ENCODE results near the gene TRMT5.

TRMT5 gene, protein sequence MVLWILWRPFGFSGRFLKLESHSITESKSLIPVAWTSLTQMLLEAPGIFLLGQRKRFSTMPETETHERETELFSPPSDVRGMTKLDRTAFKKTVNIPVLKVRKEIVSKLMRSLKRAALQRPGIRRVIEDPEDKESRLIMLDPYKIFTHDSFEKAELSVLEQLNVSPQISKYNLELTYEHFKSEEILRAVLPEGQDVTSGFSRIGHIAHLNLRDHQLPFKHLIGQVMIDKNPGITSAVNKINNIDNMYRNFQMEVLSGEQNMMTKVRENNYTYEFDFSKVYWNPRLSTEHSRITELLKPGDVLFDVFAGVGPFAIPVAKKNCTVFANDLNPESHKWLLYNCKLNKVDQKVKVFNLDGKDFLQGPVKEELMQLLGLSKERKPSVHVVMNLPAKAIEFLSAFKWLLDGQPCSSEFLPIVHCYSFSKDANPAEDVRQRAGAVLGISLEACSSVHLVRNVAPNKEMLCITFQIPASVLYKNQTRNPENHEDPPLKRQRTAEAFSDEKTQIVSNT

DNA sequence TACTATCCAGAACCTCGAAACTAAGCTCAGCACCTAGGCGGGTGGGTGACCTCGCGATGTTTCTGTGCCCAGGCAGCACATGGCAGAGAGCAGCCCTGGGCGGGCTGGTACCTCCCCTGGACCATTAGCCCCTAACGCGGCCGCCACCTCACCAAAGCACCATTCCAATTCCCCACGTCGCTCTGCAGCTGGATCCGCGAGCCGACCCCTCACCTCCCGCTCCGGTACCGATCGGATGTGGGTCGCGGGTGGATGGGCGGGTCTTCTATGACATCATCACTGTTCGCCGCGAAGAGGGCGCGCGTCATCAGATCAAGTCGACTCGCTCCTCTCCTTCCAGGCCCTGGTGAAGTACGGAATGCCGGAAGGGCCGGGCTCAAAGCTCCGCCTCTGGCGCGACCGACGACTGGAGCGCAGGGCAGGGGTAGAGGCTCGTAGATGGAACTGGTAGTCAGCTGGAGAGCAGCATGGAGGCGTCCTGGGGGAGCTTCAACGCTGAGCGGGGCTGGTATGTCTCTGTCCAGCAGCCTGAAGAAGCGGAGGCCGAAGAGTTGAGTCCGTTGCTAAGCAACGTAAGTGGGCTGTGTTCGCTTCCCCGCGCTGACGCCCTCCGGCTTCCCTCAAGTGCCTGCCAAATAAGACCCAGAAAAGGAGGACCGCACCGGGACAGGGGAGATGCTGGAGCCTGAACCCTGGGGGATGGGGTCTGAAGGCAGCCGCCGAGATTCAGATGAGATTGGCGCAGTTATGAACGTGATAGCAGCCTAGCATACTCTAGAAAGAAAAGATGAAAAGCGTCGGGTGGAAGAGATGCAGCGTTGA is at the start of gene TRMT5, which contains the start of gene SLC38A6:
Gene TRMT5, minus strand, starts transcription at position 269 of the 822 bp plus-strand sequence. Its CDS starts 106 bp downstream, at position 163.
Gene SLC38A6, plus strand, starts transcription at position 435 of the 822 bp plus-strand sequence. Its CDS starts 33 bp downstream, at position 468.
- peak; percentile 94 for DNase-seq

DNA sequence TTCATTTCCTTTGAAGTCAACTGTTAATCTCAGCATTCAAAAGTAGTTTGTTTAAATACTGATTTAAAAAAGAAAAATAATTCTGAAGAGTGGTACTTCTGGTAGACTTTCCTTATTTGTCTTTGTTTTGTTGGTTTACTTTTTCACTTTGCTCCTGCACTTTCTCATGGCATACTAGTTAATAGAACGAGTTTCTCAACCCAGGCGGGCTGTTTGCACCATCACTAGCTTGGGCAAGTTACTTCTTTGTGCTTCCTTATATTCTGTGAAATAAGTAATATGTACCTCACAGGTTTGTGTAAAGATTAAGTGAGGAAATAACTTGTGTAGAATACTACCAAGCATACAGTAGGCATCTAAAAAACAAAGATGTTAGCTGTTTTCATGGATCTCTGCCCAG is 45.6 kb upstream of the TRMT5 start:
- DNase-seq: no peak

DNA sequence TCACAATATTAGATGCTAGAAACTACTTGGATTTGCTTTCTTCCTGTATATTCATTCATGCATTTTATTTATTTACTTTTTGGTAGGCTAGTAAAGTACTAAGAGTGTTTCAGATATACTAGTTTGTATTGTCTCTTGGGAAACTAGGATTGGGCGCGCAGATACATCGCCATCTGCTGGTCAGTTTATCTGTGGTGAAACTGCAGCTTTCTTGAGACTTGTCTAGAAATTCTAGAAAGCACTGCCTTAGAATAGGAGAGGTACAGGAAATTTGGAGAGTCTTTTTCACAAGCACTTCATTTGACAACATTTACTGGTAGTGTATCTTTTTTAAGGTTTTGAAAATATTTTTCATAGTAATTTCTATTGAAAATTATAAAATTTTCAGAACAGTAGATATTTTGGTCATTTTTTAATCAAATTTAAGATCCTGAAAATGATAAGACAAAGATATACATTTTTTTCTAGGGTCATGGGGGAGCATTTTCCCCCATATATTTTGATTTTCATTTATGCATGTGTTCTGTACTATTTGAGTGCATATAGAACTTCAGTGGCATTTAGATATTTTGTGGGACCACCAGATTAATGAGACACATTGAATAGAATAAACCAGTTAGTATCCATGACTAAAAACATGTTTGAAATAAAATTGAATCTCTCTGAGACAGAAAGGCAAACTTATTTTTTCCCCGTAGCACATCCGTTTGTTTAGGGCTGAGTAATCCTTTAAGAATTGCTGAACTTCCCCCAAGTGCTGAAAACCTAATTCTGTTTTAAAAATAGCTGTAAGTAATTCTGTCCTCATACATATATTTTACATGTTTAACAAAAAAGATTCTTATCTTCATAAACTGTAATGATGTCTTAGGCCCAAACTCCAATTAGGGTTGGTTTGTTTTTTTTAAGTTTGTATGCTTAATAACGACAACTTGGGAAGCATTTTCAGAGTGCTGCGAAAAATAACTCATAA is 44.7 kb upstream of the TRMT5 start:
- DNase-seq: peak; percentile 75

GRCh38 chr14:61019537-61019936 is 38.7 kb upstream of the TRMT5 start:
- DNase-seq: no peak

GRCh38 chr14:61003571-61003970 is 22.7 kb upstream of the TRMT5 start:
- DNase-seq: no peak

DNA sequence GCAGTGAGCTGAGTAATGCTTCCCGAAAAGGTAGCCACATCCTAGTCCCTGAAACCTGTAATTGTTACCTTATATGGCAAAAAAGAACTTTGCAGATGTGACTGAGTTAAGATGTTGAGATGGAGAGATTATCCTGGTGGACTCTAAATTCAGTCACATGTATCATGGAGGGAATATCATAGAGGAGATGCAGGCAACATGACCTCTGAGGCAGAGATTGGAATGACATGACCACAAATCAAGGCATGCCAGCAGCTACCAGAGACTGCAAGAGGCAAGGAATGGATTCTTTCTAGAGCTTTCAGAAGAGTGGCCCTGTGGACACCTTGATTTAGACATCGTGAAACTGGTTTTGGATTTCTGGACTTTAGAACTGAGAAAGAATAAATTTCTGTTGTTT is 18.7 kb upstream of the TRMT5 start:
- DNase-seq: no peak

- no peak for DNase-seq
Observed at GRCh38 chr14:60998617-60999016, 17.7 kb upstream of the TRMT5 start.

GRCh38 chr14:60989599-60989998 is 8.7 kb upstream of the TRMT5 start:
- peak; percentile 93 for DNase-seq

- no peak for DNase-seq
Observed at GRCh38 chr14:60986500-60986899, 5.6 kb upstream of the TRMT5 start.

- DNase-seq: no peak
Observed at GRCh38 chr14:60984196-60984595, 3.3 kb upstream of the TRMT5 start.

- peak; percentile 72 for DNase-seq
Observed at GRCh38 chr14:60981633-60982455, 965 bp upstream of the TRMT5 start.

DNA sequence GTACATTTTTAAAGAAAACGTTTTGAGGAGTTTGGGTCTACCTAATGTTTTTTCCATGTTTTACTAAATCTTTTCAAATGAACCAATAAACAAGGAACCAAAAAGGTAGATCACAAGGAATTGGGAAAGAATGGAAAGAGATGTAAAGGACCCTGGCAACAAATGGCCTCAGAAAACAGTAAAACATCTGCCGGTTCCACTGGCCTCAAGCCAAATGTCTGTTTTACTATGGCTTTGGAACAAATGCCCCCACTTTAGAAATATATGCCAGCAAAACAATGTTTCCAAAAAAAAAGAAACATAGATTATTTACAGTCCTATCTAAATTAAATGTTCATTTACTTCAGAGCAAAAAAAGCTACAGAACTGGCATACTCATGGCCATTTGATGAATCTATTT is 3.0 kb downstream of the TRMT5 start:
- DNase-seq: no peak

DNA sequence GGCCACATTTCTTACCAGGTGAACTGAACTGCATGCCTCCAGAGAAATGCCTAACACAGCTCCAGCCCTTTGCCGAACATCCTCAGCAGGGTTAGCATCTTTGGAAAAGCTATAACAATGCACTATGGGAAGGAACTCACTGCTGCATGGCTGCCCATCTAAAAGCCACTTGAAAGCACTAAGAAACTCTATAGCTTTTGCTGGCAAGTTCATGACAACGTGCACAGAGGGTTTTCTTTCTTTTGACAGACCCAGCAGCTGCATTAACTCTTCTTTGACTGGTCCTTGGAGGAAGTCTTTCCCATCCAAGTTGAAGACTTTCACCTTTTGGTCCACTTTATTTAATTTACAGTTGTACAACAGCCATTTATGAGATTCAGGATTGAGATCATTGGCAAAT is 5.3 kb downstream of the TRMT5 start:
- no peak for DNase-seq

- no peak for DNase-seq
Observed at GRCh38 chr14:60974090-60974651, 6.7 kb downstream of the TRMT5 start.

DNA sequence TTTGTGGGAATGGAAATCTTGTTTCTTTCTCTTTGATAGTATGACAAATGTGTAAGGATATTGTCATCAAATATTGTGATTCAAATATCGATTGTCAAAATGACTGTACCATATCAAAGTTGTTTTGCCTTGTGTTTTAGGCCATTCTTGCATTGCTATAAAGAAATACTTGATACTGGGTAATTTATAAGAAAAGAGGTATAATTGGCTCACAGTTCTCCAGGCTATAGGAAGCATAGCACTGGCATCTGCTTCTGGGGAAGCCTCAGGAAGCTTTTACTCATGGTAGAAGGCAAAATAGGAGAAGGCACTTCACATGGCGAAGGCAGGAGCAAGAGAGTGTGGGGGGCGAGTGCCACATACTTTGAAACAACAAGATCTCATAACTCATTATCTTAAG is 7.8 kb downstream of the TRMT5 start:
- no peak for DNase-seq

- DNase-seq: no peak
Observed at GRCh38 chr14:60972295-60972694, 8.6 kb downstream of the TRMT5 start.

- DNase-seq: no peak
Observed at GRCh38 chr14:60971271-60971670, 9.6 kb downstream of the TRMT5 start.

DNA sequence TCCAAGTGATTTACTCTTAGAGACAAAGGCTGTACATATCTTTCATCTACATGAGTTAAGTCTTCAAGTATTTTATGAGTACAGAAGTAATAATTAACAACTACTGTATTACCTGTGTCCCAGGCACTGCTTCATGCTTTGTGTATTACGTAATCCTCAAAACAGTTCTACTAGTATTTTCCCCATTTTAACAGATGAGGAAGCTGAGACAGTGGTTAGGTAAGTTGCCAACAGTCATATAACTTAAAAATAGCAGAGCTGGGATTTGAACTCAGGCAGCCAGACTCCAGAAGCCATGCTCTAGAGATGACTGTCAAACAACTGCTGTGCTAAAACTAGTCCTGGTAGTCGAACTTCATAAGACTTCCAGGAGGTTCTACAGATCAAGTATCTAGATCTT is 10.7 kb downstream of the TRMT5 start:
- no peak for DNase-seq

- no peak for DNase-seq
Observed at GRCh38 chr14:60968671-60969070, 12.2 kb downstream of the TRMT5 start.

DNA sequence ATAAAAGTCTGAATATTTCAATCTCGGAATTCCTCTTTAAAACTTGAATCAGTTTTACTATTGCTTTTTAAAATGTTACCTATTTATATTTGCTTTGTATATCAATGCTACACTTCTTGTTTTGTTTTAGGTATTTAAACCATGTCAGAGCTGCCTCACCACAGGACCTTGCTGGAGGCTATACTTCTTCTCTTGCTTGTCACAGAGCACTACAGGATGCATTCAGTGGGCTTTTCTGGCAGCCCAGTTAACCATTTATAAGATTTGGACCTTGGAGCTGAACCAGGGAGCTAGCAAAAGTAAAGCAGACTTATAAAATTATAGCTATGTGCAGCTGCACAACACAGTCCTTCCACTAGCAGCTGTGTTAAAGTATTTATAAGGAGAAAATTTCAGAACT is 12.8 kb downstream of the TRMT5 start:
- DNase-seq: no peak

GRCh38 chr14:60965402-60965801 is 15.5 kb downstream of the TRMT5 start:
- DNase-seq: peak; percentile 34

Data from hematopoietic multipotent progenitor cell treated with erythropoietin and hydrocortisone succinate and interleukin-3 and kit ligand, for 8 days (in vitro differentiated cells).